ENCODE results near the gene CD68.

Gene CD68

GRCh38 chr17:7627250-7628121 is 48.0 kb downstream of the CD68 start, which contains the start of gene SAT2:
SAT2 (minus strand) TSS chr17:7627821; CDS start chr17:7627635, 186 bp downstream.
- H3K9me3 ChIP-seq = no peaks in the 10 kb centered on the region
- peak within 1 kb of the TSS; percentile 67 to 69 for H3K4me3 ChIP-seq
- H3K36me3 ChIP-seq = peaks cover 0 to 5% (median 3%) of the 10 kb centered on the region in 3 donors
- no peaks in the 10 kb centered on the region for H3K27me3 ChIP-seq
- intact Hi-C loops (cut with DNase I; ENCODE audit: low total_unique reads) = loop anchor here (5.0 to 10.0 kb wide), 2 partner anchors 60 to 63 kb away; partner anchors contain the start of genes SENP3, TP53 and WRAP53
- no peak for TF ChIP-seq CTCF (IDR thresholded peaks at IDR 0.05)
- DNase-seq = peak; percentile 96 to 98
- peaks cover 0 to 18% (median 9%) of the 10 kb centered on the region in 4 donors for H3K4me1 ChIP-seq
- peak within 1 kb of the TSS; percentile 85 to 92 for H3K27ac ChIP-seq

GRCh38 chr17:7629939-7630571 is 50.6 kb downstream of the CD68 start, which contains the start of gene SHBG:
SHBG (plus strand) TSS chr17:7630135; CDS start chr17:7630173, 38 bp downstream.
- H3K4me1 ChIP-seq = peaks cover 0 to 18% (median 9%) of the 10 kb centered on the region in 4 donors
- H3K4me3 ChIP-seq = no peak within 1 kb of the TSS
- intact Hi-C loops (cut with DNase I; ENCODE audit: low total_unique reads) = loop anchor here (5.0 to 10.0 kb wide), 2 partner anchors 57 to 65 kb away; partner anchors contain the start of genes SENP3, TP53 and WRAP53

More at GRCh38 chr17:7629939-7630571, 50.6 kb downstream of the CD68 start, which contains the start of gene SHBG:
- Histone ChIP-seq H3K27ac (no peak within 1 kb of the TSS), H3K9me3 (no peaks in the 10 kb centered on the region), H3K27me3 (peaks cover 0 to 3% of the 10 kb centered on the region in 2 donors), H3K36me3 (peaks cover 0 to 5% (median 3%) of the 10 kb centered on the region in 3 donors)
- DNase-seq = no peak
- TF ChIP-seq CTCF (IDR thresholded peaks at IDR 0.05) = no peak
